NCI-H187 treated with DMSO at 0.1 percent for 48 hours (cell line): ENCODE results near the gene ZNF473.
"Not testable (repeated sequence)": the region's sequence is repeated elsewhere in the genome, so short reads cannot be mapped to it uniquely, and the experiment has no call there.

ENCODE experiments used
- DNase-seq: peaks from one replicate; lab custom pipeline; 2025; lab: John Stamatoyannopoulos, UW

The ZNF473 gene

DNA sequence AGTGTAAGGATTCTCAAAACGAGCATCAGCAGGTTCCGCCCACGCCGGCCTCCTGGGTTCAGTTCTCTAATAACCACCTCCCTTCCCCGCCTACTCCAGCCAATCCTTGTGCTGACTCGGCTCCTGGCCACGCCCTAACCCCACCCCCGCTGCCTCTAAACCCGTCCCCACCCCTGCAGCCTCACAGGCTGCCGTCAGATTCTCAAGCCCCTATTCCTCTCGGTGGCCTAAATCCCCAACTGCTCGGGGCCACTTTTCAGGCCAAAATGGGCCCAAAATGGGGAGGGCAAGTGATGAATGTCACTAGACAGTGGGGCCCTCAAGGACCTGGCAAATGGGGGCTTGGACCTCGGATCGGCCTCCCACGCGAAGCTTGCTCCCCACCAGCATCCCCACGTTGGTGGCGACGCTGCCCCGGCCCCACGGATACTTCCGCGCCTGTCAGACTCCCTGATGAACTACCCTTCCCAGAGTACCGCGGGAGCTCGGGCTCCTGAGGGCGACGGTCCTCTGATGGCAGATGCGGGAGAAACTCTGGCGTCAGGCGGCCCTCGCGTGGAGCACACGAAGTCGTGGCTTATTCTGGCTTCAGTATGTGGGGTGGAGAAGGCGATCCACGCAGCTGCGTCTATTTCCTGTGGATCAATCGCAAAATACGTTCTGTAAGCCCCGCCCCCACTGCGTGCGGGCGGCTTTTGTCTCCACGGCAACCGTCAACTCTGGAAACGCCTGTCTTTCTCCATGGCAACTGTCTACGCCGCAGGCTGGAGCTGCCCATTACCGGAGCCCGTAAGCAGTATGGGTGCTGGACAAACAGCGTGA, 24.8 kb downstream of the ZNF473 start:
- peak; percentile 40 for DNase-seq

DNA sequence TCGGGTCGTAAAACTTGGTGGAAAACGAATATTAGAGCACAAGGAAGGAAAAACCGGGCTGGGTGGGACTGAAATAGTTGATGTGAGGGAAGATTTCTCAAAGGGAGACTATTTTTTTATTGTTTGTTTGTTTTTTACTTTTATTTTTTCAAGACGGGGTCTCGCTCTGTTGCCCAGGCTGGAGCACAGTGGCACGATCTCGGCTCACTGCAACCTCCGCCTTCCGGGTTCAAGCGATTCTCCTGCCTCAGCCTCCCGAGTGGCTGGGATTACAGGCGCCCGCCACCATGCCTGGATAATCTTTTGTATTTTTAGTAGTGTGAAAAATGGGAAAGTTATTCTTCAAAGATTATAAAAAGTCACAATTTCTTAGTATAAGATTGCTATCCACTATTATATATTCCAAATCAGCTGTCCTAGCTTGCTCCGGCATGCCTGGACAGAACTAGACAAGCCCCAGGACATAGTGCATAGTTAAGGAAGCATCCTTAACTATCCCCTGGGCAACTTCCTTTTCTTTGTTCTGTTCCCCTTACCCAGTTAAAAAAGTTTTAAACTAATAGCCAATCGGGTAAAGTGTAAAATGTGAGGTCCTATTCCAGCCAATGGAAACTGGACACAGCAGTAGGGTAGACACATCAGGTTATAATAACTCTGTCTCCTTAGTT, 25.6 kb downstream of the ZNF473 start:
- not testable (repeated sequence) for DNase-seq

DNA sequence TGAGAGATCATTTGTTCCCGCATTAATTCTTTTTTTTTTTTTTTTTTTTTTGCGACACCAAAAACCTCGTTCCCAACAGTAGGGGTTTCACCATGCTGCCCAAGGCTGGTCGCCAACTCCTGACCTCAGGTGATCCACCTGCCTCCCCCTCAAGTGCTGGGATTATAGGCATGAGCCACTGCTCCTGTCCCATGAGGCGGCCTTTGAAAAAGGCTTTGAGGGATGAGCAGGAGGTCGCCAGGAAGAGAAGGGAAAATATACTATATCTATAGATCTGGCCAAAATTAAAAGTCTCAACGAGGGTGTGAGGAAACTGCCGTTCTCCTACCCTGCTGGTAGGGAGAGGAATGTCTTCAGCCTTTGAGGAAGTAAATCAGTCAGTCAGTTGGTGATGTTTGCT, 26.2 kb downstream of the ZNF473 start:
- no peak for DNase-seq

DNA sequence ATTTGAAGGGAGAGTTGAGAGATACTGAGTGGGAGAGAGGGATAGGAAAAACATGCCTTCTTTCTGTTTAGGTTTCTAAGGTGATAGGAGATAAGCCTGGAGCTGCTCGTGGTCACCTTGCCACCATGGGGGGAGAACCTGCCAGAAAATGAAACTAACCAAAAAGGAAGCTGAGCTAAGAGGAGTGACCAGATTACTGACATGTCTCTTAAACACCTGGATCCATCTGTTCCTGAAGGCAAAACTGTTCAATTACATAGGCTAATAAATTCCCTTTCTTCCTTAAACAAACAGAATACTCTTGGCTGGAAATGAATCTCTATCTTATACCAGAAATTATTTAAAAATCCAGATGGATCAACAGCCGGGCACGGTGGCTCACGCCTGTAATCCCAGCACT, 27.3 kb downstream of the ZNF473 start:
- DNase-seq: no peak

DNA sequence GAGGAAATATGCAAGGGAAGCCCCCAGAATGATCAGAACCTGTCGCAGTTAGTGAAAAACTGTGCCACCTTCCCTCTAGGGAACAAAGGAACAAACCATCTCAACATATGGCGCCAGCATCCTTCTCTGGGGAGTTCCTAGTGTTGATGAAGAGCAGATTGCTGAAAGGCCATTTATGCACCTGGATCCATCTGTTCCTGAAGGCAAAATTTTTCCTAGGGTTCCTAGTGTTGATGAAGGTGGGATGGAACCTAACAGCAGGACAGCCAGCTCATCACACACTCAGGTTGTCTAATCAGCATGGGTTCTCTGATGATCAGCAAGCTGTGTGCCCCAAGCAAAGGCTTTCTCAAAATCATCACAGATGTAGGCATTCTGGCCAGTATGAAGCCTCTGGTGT, 32.6 kb downstream of the ZNF473 start:
- DNase-seq: no peak

DNA sequence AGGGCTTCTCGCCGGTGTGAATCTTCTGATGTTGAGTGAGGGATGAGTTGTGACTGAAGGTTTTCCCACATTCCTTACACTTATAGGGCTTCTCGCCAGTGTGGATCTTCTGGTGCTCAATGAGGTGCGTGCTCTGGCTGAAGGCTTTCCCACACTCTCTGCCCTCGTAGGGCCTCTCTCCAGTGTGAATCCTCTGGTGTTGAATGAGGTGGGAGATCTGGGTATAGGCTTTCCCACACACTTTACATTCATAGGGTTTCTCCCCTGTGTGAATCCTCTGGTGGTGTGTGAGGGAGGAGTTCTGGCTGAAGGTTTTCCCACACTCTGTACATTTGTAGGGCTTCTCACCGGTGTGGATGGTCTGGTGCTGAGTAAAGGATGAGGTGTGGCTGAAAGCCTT, 33.2 kb downstream of the ZNF473 start:
- DNase-seq: no peak

DNA sequence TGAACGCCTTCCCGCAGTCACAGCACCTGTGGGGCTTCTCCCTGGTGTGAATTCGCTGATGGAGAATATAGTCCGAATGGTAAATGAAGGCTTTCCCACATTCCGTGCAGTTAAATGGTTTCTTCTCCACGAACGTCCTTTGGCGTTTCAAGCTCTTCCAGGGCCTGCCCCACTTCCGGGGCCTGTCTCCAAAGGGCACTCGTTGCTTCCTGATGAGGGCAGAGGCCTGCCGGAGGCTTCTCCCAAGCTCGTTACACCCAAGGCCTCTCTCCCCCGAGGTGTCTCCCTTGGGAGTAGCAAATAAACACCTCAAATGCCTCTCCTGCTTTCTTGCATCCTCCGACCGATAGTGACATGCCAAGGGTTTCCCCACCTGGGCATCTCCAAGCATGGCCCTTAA, 34.3 kb downstream of the ZNF473 start:
- DNase-seq: no peak

DNA sequence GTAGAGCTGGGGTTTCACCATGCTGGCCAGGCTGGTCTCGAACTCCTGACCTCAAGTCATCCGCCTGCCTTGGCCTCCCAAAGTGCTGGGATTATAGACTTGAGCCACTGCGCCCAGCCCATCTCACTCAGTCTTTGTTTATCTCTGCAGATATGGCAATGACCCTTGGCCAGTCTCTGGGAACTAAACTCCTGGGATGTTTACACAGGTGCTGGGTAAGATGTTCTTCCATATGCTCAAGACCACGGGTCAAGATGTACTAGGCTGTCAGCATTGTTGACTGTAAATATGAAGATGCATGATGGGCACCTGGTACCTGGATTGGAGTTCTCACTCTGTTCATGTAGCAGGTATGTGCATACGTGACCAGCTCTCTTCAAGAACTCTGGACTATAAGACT, 35.8 kb downstream of the ZNF473 start:
- no peak for DNase-seq

DNA sequence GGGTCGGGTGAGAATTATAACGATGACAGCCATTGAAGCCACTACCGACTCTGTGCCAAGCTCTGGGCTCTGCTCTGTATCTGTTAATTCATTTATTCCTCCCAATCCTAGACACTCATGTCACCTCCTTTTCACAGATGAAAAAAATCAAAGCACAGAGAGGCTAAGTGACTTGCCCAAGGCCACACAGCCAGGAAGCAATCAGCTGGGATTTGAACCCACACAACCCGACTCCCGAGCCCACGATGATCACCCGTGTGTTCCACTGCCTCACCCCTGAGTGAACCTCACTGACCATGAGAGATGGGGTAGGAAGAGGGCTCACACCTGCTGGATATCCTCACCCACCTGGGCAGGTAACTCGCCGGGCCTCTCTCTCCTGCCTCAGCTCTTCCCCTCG, 40.1 kb downstream of the ZNF473 start:
- DNase-seq: no peak

DNA sequence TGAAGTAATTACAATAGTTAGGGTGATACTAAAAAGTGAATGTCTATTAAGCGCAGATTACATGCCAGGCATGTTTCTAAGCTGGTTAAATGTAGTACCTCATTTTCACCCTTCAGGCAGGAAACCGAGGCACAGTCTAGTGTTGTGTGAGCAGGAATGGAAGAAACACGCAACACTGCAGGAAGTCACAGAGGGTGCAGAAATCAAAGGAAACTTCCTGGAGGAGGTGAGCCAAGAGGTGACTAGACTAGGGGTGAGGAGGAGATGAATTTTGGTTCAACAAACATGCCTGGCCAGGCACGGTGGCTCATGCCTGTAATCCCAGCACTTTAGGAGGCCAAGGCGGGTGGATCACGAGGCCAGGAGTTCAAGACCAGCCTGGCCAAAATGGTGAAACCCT, 41.8 kb downstream of the ZNF473 start:
- no peak for DNase-seq

DNA sequence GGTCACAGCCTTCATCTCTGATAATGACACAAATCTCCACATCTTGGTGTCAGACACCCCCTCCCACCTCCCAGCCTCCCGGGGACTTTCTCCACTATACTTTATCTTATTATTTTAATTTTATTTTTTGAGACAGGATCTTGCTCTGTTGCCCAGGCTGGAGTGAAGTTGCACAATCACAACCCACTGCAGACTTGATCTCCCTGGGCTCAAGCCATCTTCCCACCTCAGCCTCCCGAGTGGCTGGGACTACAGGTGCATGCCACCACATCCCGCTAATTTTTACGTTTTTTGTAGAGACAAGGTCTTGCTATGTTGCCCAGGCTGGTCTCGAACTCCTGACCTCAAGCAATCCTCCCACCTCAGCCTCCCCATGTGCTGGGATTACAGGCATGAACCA, 42.6 kb downstream of the ZNF473 start:
- DNase-seq: not testable (repeated sequence)

DNA sequence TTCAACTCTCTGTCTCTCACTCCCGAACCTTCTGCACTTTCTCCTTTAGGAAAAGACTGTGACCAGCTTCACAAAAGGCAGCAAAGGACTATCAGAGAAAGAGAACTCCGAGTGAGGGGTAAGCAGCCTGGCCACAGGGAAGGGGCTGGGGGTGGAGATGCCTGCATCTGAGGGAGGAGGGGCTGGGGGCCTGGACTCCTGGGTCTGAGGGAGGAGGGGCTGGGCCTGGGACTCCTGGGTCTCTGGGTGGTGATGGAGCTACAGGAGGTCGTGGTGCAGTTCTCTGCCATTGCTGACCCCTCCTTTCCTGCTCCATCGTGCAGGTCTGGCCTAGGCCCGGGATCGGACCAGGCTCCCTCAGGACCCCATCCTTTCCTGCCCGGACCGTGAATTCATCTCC, 49.3 kb downstream of the ZNF473 start:
- DNase-seq: not testable (repeated sequence)

DNA sequence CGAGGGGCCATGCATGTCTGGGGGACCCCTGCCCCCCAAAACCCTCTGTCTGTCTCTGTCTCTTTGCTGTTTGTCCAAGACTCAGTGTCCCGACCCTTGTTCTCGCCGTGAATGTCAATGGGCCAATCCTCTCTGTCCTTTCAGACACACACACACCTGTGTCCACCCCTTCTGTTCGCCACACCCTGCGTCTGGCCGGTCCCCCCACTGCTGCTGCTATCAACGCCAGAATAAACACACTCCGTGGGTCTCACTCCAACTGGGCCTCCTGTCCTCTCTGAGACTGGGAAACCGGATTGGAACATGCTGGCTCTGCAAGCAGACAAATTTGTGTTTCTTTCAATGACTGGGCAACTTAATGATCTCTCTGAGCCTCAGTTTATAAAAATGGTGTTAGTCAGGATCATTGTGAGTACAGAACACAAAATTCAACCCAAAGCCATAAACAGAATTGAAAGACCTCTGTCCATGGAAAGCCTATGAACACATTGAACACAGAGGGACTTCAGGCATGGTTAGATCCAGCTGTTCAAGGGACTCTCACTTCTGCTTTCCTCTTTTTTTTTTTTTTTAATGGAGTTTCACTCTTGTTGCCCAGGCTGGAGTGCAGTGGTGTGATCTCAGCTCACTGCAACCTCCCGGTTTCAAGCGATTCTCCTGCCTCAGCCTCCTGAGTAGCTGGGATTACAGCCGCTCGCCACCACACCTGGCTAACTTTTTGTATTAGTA, 50.0 kb downstream of the ZNF473 start:
- DNase-seq: not testable (repeated sequence)

DNA sequence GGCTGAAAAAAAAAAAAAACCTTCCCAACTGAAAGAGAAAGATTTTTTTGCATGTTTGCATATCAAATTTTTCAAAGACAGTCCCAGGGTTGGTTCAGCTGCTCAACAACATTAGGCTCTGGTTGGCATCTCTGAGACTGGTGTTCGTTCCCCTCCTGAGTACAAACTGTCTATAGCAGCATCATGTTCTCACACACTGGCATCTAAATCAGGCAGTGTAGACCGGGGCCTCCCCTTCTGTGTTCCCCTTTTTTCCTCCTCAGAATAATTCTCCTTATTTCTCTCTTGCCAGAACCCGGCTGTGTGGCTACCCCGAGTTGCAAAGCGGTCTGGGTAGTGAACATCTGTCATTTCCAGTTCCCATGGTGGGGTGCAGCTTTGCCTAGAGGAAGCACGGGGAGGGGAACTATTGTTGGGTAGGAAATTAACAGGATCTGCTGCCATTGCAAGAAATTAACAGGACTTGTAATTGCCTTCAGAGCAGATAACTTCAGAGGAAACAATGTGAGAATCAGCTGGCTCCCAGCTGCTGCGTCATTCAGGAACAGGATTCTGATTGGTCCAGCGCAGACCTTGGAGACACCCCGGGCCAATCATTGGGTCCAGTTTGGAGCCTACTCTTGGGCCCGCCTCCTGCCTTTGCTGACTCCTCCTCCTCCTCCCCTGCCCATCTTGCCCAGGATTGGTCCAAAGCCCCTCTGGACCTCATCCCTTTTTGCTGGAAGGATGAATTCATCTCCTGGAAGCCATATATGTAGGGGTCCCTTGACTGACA, 51.0 kb downstream of the ZNF473 start:
- not testable (repeated sequence) for DNase-seq

DNA sequence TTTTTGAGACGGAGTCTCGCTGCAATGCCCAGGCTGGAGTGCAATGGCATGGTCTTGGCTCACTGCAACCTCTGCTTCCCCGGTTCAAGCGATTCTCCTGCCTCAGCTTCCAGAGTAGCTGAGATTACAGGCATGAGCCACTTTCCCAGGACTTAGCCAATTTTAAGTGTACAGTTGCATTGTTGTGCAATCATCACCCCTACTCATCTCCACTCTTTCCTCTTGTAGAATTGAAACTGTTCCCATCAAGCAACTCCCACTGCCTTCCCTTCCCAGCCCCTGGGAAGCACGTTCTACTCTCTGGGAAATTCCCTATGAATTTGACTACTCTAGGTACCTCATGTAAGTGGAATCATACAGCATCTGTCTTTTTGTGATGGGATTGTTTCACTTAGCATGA, 53.2 kb downstream of the ZNF473 start:
- not testable (repeated sequence) for DNase-seq

DNA sequence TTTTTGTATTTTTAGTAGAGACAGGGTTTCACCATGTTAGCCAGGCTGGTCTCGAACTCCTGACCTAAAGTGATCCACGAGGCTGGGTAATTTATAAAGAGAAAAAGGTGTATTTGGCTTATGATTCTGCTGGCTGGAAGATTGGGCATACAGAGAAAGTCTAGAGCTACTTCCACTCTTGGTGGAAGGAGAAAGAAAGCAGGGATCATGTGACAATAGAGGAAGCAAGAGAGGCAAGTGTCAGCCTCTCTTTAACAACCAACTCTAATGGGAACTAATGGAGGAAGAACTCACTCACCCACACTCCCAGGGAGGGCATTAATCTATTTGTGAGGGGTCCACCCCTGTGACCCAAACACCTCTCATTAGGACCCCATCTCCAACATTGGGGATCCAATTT, 58.6 kb downstream of the ZNF473 start:
- DNase-seq: not testable (repeated sequence)

DNA sequence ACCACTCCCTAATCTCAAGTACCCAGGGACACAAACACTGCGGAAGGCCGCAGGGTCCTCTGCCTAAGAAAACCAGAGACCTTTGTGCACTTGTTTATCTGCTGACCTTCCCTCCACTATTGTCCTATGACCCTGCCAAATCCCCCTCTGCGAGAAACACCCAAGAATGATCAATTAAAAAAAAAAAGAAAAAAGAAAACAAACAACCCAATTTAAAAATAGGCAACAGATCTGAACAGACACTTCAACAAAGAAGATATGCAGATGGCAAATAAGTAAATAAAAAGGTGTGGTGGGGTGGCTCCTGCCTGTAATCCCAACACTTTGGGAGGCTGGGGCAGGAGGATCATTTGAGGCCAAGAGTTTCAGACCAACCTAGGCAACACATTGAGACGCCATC, 61.3 kb downstream of the ZNF473 start:
- DNase-seq: not testable (repeated sequence)

DNA sequence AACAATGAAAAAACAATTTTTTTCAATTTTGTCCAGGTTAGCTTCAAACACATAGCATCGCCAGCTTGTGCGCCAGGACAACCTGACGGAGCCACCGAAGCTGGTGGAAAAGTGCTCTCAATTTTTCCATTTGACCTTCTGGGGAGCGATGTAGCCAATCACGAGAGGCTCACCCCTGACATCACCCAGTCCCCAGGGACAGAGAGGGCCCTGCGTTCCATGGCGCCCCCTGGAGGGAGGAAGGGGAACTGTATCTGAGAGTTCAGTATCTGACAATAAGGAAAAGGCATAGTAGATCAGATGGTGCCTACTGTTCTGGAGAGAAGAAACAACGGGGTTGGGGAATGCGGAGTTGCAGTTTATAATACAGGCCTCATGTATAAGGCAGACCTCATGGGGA, 64.9 kb downstream of the ZNF473 start:
- not testable (repeated sequence) for DNase-seq

DNA sequence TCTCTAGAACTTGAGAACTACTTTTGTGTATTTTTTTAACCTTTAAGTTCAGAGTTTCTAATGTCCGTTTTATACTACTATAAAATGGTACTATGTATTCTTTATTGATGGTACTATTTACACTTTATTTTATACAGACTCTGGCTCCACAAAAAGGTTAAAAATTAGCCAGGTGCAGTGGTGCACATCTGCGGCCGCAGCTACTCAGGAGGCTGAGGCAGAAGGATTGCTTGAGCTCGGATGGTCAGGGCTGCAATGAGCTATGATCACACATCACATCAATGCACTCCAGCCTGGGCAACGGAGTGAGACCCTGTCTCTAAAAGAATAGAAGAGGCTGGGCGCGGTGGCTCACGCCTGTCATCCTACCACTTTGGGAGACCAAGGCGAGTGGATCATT, 66.0 kb downstream of the ZNF473 start:
- DNase-seq: not testable (repeated sequence)

DNA sequence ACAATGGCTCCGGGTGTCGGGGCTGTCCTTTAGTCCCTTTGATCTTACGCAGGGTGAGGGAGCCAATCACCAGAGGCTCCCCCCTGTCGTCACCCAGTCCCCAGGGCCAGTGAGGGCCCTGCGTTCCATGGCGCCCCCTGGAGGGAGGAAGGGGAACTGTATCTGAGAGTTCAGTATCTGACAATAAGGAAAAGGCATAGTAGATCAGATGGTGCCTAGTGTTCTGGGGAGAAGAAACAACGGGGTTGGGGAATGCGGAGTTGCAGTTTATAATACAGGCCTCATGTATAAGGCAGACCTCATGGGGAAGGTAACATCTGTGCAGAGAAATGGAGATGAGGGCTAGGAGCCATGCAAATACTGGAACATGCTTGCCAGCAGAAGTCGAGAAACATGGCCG, 66.8 kb downstream of the ZNF473 start:
- DNase-seq: not testable (repeated sequence)

DNA sequence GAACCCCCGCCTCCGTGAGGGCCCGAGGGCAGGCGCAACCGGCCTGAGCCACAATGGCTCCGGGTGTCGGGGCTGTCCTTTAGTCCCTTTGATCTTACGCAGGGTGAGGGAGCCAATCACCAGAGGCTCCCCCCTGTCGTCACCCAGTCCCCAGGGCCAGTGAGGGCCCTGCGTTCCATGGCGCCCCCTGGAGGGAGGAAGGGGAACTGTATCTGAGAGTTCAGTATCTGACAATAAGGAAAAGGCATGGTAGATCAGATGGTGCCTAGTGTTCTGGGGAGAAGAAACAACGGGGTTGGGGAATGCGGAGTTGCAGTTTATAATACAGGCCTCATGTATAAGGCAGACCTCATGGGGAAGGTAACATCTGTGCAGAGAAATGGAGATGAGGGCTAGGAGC, 72.1 kb downstream of the ZNF473 start:
- not testable (repeated sequence) for DNase-seq

DNA sequence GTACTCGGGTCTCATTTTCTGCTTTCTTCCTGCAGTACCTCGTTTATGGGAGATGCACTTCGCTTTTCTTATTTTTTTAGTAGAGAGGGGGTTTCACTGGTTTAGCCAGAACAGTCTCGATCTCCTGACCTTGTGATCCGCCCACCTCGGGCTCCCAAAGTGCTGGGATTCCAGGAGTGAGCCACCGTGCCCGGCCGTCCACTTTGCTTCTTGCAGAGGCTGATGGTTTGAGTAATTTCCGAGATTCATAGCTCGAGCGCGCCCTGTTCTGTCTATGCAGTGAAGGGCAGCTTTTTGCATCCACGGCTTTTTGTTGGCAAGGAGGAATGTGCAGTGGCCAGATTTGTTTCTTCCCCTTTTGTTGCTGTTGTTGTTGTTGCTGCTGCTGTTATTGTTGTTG, 73.1 kb downstream of the ZNF473 start:
- not testable (repeated sequence) for DNase-seq
